HepG2 (cell line): ENCODE measurements around the gene LSMEM2. TPM values are rescaled to one million over a fixed set of nuclear protein-coding genes. Genes with fewer than 3 reads are reported as not detected.
A peak's percentile ranks its signal among the peaks of the same experiment; 100 is the strongest.

Experiments
- ATAC-seq: fragments of 200-7000 bp; cut with Tn5 transposase; 3 replicates; pipeline ENCODE4 v1.9.1; 2020; ENCODE audit warnings: mild to moderate bottlenecking, moderate library complexity
- BruUV-seq: library from RNA; stranded (reverse); fragments of 400-500 nt; replicated peaks from 2 replicates; lab custom pipeline; 2021; lab: Mats Ljungman, UMichigan
- CTCF ChIA-PET: fragments of 300-600 bp; formaldehyde crosslinking; extraction: SDS; loops from one replicate; lab custom pipeline; 2021; ENCODE audit warnings: low total read pairs, inconsistent platforms, low intra/inter-chr PET ratio; lab: Yijun Ruan, JAX
- POLR2A ChIA-PET: fragments of 350-600 bp; sonication (Branson Sonifier 250); formaldehyde crosslinking; loops from one replicate; lab custom pipeline; 2020; ENCODE audit warnings: antibody characterized with exemption, inconsistent platforms; lab: Yijun Ruan, JAX
- DNase-seq: peaks from one replicate; pipeline ENCODE4 v3.0.0-alpha.2; 2015; ENCODE audit warnings: low spot score
- FAIRE-seq: peaks from 3 replicates; lab custom pipeline; 2011; peaks lifted over from hg19 to GRCh38; lab: Jason Lieb, UNC
- H2AFZ ChIP-seq: one replicate; pipeline ENCODE4 v1.6.1; 2011; ENCODE audit warnings: low read length, inconsistent platforms
- H3K27ac ChIP-seq: fragments of 300-600 bp; 3 replicates; pipeline ENCODE4 v1.8.0; 2011; ENCODE audit warnings: mixed run types, mild to moderate bottlenecking, mixed read lengths, low read length, inconsistent platforms; ENCODE audit not compliant: insufficient read depth; ENCODE audit errors: extremely low read length
- H3K27me3 ChIP-seq, 2 experiments: fragments of 200-600 bp in 1 of 2; 2 replicates in 1 of 2; 3 replicates in 1 of 2; pipeline versions ENCODE4 v1.6.0 to v1.8.0; 2011; ENCODE audit warnings: low read length in 2 of 2, mild to moderate bottlenecking in 2 of 2, moderate library complexity in 2 of 2, inconsistent platforms in 1 of 2; ENCODE audit not compliant: insufficient read depth in 2 of 2, control insufficient read depth in 1 of 2
- H3K36me3 ChIP-seq, 2 experiments: fragments of 200-600 bp in 1 of 2; replicated peaks in 1 of 2; 2 replicates in 1 of 2; 3 replicates in 1 of 2; pipeline versions ENCODE4 v1.5.1 to v1.8.0; 2011; ENCODE audit warnings: low read length in 2 of 2, inconsistent platforms in 1 of 2; ENCODE audit not compliant: insufficient read depth in 2 of 2, control insufficient read depth in 1 of 2
- H3K4me1 ChIP-seq: 2 replicates; pipeline ENCODE4 v1.5.1; 2012; ENCODE audit warnings: low read length, inconsistent platforms; ENCODE audit not compliant: insufficient read depth
- H3K4me2 ChIP-seq: 2 replicates; pipeline ENCODE4 v1.6.0; 2011; ENCODE audit warnings: low read depth, low read length, inconsistent platforms
- H3K4me3 ChIP-seq, 3 experiments: fragments of 200-600 bp in 1 of 3; sonication (generic), shearing (Covaris generic) in 1 of 3; replicated peaks in 1 of 3; 2 replicates each; pipeline ENCODE4 v1.5.1; 2011 to 2016; ENCODE audit warnings: low read length in 3 of 3, inconsistent platforms in 2 of 3, low read depth in 2 of 3, mild to moderate bottlenecking in 2 of 3, control low read depth in 1 of 3, mixed read lengths in 1 of 3; ENCODE audit not compliant: insufficient read depth in 1 of 3
- H3K79me2 ChIP-seq: one replicate; pipeline ENCODE4 v1.6.1; 2011; ENCODE audit warnings: low read length, inconsistent platforms; ENCODE audit not compliant: insufficient read depth
- H3K9ac ChIP-seq: 2 replicates; pipeline ENCODE4 v1.6.0; 2011; ENCODE audit warnings: mild to moderate bottlenecking, low read depth, low read length, inconsistent platforms; ENCODE audit not compliant: insufficient read depth
- H3K9me3 ChIP-seq: 2 replicates; pipeline ENCODE4 v1.5.1; 2012; ENCODE audit warnings: mild to moderate bottlenecking, low read length
- H4K20me1 ChIP-seq: 2 replicates; pipeline ENCODE4 v1.6.0; 2011; ENCODE audit warnings: inconsistent platforms, mild to moderate bottlenecking, low read length, moderate library complexity; ENCODE audit not compliant: insufficient read depth
- CEBPB ChIP-seq: IDR thresholded peaks from 2 replicates; pipeline ENCODE4 v1.6.1; 2011; ENCODE audit warnings: low read depth, low read length, improper control_type of control experiment, borderline replicate concordance
- ESRRA ChIP-seq: sonication (generic); formaldehyde crosslinking; IDR thresholded peaks from 2 replicates; pipeline ENCODE4 v1.5.1; 2020; ENCODE audit warnings: mild to moderate bottlenecking, low read depth, missing genetic modification reagents
- IKZF1 ChIP-seq: fragments of 450-650 bp; IDR thresholded peaks from 2 replicates; pipeline ENCODE4 v1.7.1; 2016
- NCOR1 ChIP-seq: fragments of 200-600 bp; sonication (generic); IDR thresholded peaks from 2 replicates; pipeline ENCODE4 v1.7.0; 2017; ENCODE audit warnings: antibody characterized with exemption, low read length, borderline replicate concordance
- PAX8 ChIP-seq: sonication (generic); formaldehyde crosslinking; IDR thresholded peaks from 2 replicates; pipeline ENCODE4 v1.8.0; 2022; ENCODE audit warnings: mild to moderate bottlenecking, missing genetic modification reagents, borderline replicate concordance
- PHF5A ChIP-seq: IDR thresholded peaks from one replicate; pipeline ENCODE4 v1.6.1; 2018; ENCODE audit warnings: low read depth, missing genetic modification reagents; ENCODE audit not compliant: unreplicated experiment
- PLRG1 ChIP-seq: fragments of 450-650 bp; conservative IDR thresholded peaks from 2 replicates; pipeline ENCODE4 v1.6.1; 2016
- SRY ChIP-seq: sonication (generic); formaldehyde crosslinking; IDR thresholded peaks from 2 replicates; pipeline ENCODE4 v1.8.0; 2022; ENCODE audit warnings: mild to moderate bottlenecking, missing genetic modification reagents
- ZBTB14 ChIP-seq: sonication (generic); formaldehyde crosslinking; IDR thresholded peaks from 2 replicates; pipeline ENCODE4 v1.4.0; 2020; ENCODE audit warnings: missing genetic modification reagents
- ZBTB3 ChIP-seq: sonication (generic); formaldehyde crosslinking; IDR thresholded peaks from 2 replicates; pipeline ENCODE4 v1.4.0; 2020; ENCODE audit warnings: low read depth, mild to moderate bottlenecking, moderate library complexity, missing genetic modification reagents, borderline replicate concordance
- ZNF589 ChIP-seq: sonication (generic); formaldehyde crosslinking; conservative IDR thresholded peaks from 2 replicates; pipeline ENCODE4 v1.8.0; 2022; ENCODE audit warnings: mild to moderate bottlenecking, moderate library complexity, missing genetic modification reagents
- WGBS: methylation state at CpG from one replicate; pipeline ENCODE4 v1.1.6; 2017; ENCODE audit warnings: low lambda C conversion rate; 5-methylcytosine and 5-hydroxymethylcytosine counted together
- in situ Hi-C: cut with HindIII; loops from 2 replicates; pipeline ENCODE4 v1.10.0; 2017; ENCODE audit warnings: low pct_unique_long_range_greater_than_20kb; ENCODE audit not compliant: extremely low pct_ligation_motif_present
- intact Hi-C: fragments of 100-400 bp; cut with micrococcal nuclease; formaldehyde crosslinking; loops from one replicate; pipeline ENCODE4 v1.10.0; 2022; ENCODE audit not compliant: unreplicated experiment
- polyA plus RNA-seq, 8 experiments: library from polyadenylated mRNA; depleted of rRNA in 3 of 8; stranded (reverse) in 7 of 8; unstranded in 1 of 8; fragments of >200 nt; fragmentation: Illumina TruSeq in 4 of 8; extraction: Trizol in 4 of 8; gene quantifications; 2 replicates each; pipeline versions ENCODE4 v1.2.1 to v1.2.3, GENCODE V29; 2011 to 2016; ENCODE audit warnings: low read depth in 4 of 8, missing spikeins in 1 of 8, mixed read lengths in 1 of 8; ENCODE audit not compliant: insufficient read depth in 1 of 8
- total RNA-seq, 5 experiments: library from RNA; depleted of rRNA; stranded (reverse); fragments of >200 nt; fragmentation: Illumina TruSeq; extraction: Trizol; gene quantifications; 2 replicates each; pipeline ENCODE4 v1.2.3, GENCODE V29; 2016; ENCODE audit warnings: low read depth in 1 of 5
- TF ChIP-seq, protein P1 (sequence below): sonication (generic); formaldehyde crosslinking; IDR thresholded peaks from 2 replicates; pipeline ENCODE4 v1.4.0; 2020; ENCODE audit warnings: missing genetic modification reagents, borderline replicate concordance

LSMEM2 gene
- total and polyA plus RNA-seq, 2 of the 13 experiments (the other 11 are each of a cell fraction or from before 2014, with no cell fraction given) = 0.07 to 0.41 TPM

- no peak for TF ChIP-seq PHF5A
- no peak for TF ChIP-seq PLRG1
These were observed 30.5 kb upstream of the LSMEM2 start (continued) for GRCh38 chr3:50248387-50248786.

GRCh38 chr3:50249457-50249856, 29.4 kb upstream of the LSMEM2 start:
- ATAC-seq (no peak), FAIRE-seq (no peak), DNase-seq (no peak)
- peaks cover 2 to 14% of the 10 kb centered on the region in 2 experiments; a peak in 2 of 5 replicates for H3K36me3 ChIP-seq
- POLR2A ChIA-PET = interaction anchor here (1.2 to 3.2 kb wide), 3 partner anchors 10 to 15 kb away, joined by 3 to 12 read pairs (median 3); partner anchors contain the start of gene GNAI2
- no peaks in the 10 kb centered on the region for H3K27me3 ChIP-seq
- in situ Hi-C loops = no loop called here
- no peak overlapping the region for H3K9ac ChIP-seq
- TF ChIP-seq CEBPB (0 out of 2 replicates have a peak, but pooled peaks have one; percentile 12), ZBTB14 (no peak)
- H2AFZ ChIP-seq = no peak overlapping the region
- BruUV-seq = no TSS peak
- intact Hi-C loops = no loop called here
- H3K4me3 ChIP-seq = no peak overlapping the region
- peaks cover 23% of the 10 kb centered on the region for H3K79me2 ChIP-seq
- peaks cover 25% of the 10 kb centered on the region for H3K4me1 ChIP-seq
- CTCF ChIA-PET = no interaction called here
- H3K4me2 ChIP-seq = no peak overlapping the region
- 100% methylated on average over 1 of the region's 5 CpGs for WGBS
- H3K9me3 ChIP-seq = no peaks in the 10 kb centered on the region
- no peak overlapping the region for H3K27ac ChIP-seq
- H4K20me1 ChIP-seq = no peaks in the 10 kb centered on the region

DNA sequence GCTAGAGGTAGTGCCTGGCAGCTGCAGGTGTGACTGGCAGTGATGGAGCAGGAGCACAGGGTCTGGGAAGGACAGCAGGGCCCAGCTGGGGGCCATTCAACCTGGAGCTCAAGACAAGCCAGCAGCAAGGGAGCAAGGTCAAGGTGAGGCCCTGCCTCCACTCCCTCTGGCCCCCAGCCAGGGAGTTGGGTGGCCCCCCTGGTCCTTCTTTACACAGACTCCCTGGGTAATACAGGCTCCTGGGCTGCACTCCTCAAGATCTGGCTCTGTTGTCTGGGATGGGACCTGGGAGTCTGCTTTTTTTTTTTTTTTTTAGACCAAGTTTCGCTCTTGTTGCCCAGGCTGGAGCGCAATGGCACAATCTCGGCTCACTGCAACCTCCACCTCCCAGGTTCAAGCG, 28.4 kb upstream of the LSMEM2 start:
- ChIA-PET POLR2A (interaction anchor here (1.2 to 3.2 kb wide), 4 partner anchors 9 to 15 kb away, joined by 3 to 12 read pairs (median 5); partner anchors contain the start of gene GNAI2), CTCF (no interaction called here)
- DNase-seq (no peak), ATAC-seq (no peak), FAIRE-seq (no peak)
- H3K27me3 ChIP-seq = no peaks in the 10 kb centered on the region
- no peak overlapping the region for H3K27ac ChIP-seq
- no peak overlapping the region for H2AFZ ChIP-seq
- in situ Hi-C loops (no loop called here), intact Hi-C loops (no loop called here)
- no peaks in the 10 kb centered on the region for H4K20me1 ChIP-seq
- no peak overlapping the region for H3K4me3 ChIP-seq
- peaks cover 4 to 18% of the 10 kb centered on the region in 2 experiments; a peak in 4 of 5 replicates for H3K36me3 ChIP-seq
- H3K9ac ChIP-seq = no peak overlapping the region
- 95% methylated on average over 4 of the region's 4 CpGs for WGBS
- BruUV-seq = no TSS peak
- no peaks in the 10 kb centered on the region for H3K9me3 ChIP-seq
- peaks cover 20% of the 10 kb centered on the region for H3K79me2 ChIP-seq
- H3K4me1 ChIP-seq = peaks cover 23% of the 10 kb centered on the region
- H3K4me2 ChIP-seq = no peak overlapping the region
- TF ChIP-seq ESRRA = no peak
- no peak for TF ChIP-seq SRY
- TF ChIP-seq, protein P1, sequence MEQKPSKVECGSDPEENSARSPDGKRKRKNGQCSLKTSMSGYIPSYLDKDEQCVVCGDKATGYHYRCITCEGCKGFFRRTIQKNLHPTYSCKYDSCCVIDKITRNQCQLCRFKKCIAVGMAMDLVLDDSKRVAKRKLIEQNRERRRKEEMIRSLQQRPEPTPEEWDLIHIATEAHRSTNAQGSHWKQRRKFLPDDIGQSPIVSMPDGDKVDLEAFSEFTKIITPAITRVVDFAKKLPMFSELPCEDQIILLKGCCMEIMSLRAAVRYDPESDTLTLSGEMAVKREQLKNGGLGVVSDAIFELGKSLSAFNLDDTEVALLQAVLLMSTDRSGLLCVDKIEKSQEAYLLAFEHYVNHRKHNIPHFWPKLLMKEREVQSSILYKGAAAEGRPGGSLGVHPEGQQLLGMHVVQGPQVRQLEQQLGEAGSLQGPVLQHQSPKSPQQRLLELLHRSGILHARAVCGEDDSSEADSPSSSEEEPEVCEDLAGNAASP = no peak
- no peak for TF ChIP-seq ZBTB3 (CRISPR knock-in tag)
- no peak for TF ChIP-seq IKZF1
- no peak for TF ChIP-seq ZNF589
- TF ChIP-seq NCOR1 = no peak
- TF ChIP-seq PAX8 (CRISPR knock-in tag) = no peak
